Upper lobe of left lung (tissue), 4 donors: ENCODE results near the gene SLC25A6.

Source experiments
- CTCF ChIP-seq, 6 experiments: fragments of 450-650 bp in 4 of 6; fragments of 200-600 bp in 2 of 6; sonication (generic) in 2 of 6; IDR thresholded peaks; one replicate each; pipeline ENCODE4 v1.5.1; 2016 to 2019; ENCODE audit warnings: antibody characterized with exemption in 6 of 6
- EP300 ChIP-seq, 4 donors: sonication (generic); formaldehyde crosslinking; IDR thresholded peaks; one replicate each; pipeline ENCODE4 v1.5.1; 2017; ENCODE audit warnings: antibody characterized with exemption in 4 of 4, control low read depth in 2 of 4
- POLR2A ChIP-seq, 4 donors: fragments of 450-650 bp; IDR thresholded peaks; one replicate each; pipeline ENCODE4 v1.5.1; 2016 to 2017; ENCODE audit warnings: antibody characterized with exemption in 4 of 4, mild to moderate bottlenecking in 2 of 4
- POLR2AphosphoS5 ChIP-seq, 2 donors: sonication (generic); formaldehyde crosslinking; IDR thresholded peaks; one replicate each; pipeline ENCODE4 v1.5.1; 2017; ENCODE audit warnings: antibody characterized with exemption in 2 of 2

DNA sequence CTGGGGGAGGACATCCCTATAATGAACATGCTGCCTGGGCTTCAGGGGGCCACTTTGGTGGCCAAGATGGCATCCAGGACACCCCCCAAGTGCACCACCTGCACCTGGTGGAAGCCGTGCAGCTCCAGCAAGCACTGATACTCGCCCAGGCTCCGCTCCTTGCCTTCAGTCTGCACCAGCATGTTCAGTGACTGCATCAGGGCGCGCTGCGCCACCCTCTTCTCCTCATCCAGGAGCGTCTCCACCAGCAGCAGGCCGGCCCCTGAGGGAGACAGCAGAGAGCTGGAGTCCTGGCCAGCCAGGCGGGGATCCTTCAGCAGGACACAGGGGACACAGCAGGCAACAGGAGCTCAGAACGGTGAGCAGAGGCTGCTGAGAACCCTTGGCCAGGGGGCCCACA lies 11.3 kb upstream of the SLC25A6 start:
- TF ChIP-seq CTCF (IDR thresholded peaks at IDR 0.05) = no peak
- no peak for TF ChIP-seq POLR2A (IDR thresholded peaks at IDR 0.05)
- TF ChIP-seq EP300 (IDR thresholded peaks at IDR 0.05) = no peak
- TF ChIP-seq POLR2AphosphoS5 (IDR thresholded peaks at IDR 0.05) = no peak
